AG04450 (cell line): ENCODE measurements around the gene LCE2C. TPM values are rescaled to one million over a fixed set of nuclear protein-coding genes. Genes with fewer than 3 reads are reported as not detected.
"Not testable (repeated sequence)": the region's sequence is repeated elsewhere in the genome, so short reads cannot be mapped to it uniquely, and the experiment has no call there.

ENCODE experiments used
- CTCF ChIA-PET: fragments of 300-600, 350-600 bp; formaldehyde crosslinking; extraction: SDS; loops from one replicate; lab custom pipeline; 2022; ENCODE audit warnings: antibody characterized with exemption, inconsistent platforms; lab: Charles Lee
- POLR2A ChIA-PET: fragments of 350-600 bp; formaldehyde crosslinking; extraction: SDS; loops from one replicate; lab custom pipeline; 2021; ENCODE audit warnings: antibody characterized with exemption, inconsistent platforms; lab: Yijun Ruan, JAX
- DNase-seq: peaks from one replicate; pipeline ENCODE4 v3.0.0-alpha.2; 2011; ENCODE audit warnings: low read depth, low spot score
- H3K27ac ChIP-seq: one replicate; pipeline ENCODE4 v1.5.1; 2012; ENCODE audit warnings: low read depth, low read length, control low read depth
- H3K27me3 ChIP-seq: one replicate; pipeline ENCODE4 v1.6.0; 2012; ENCODE audit warnings: low read length; ENCODE audit not compliant: control insufficient read depth, insufficient read depth
- H3K4me3 ChIP-seq: 2 replicates; pipeline ENCODE4 v1.5.1; 2011; ENCODE audit warnings: mild to moderate bottlenecking, low read depth, low read length, control low read depth
- H3K9me3 ChIP-seq: 2 replicates; pipeline ENCODE4 v1.5.1; 2012; ENCODE audit warnings: low read length; ENCODE audit not compliant: control insufficient read depth, insufficient read depth
- polyA minus RNA-seq: library from RNA; depleted of rRNA, polyadenylated mRNA; stranded (reverse); fragments of >200 nt; gene quantifications from 2 replicates; pipeline ENCODE4 v1.2.3, GENCODE V29; 2011; rRNA and poly(A)+ RNA removed
- polyA plus RNA-seq: library from polyadenylated mRNA; depleted of rRNA; stranded (reverse); fragments of >200 nt; gene quantifications from 2 replicates; pipeline ENCODE4 v1.2.3, GENCODE V29; 2011; rRNA removed
- TF ChIP-seq, protein P1 (sequence below): IDR thresholded peaks from 2 replicates; pipeline ENCODE4 v1.5.1; 2011; ENCODE audit warnings: low read depth, low read length, control low read depth, inconsistent platforms

Gene LCE2C, protein sequence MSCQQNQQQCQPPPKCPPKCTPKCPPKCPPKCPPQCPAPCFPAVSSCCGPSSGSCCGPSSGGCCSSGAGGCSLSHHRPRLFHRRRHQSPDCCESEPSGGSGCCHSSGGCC
- polyA plus RNA-seq (not detected in 2 replicates), polyA minus RNA-seq (not detected in 2 replicates)

GRCh38 chr1:152674983-152675382 is at the start of gene LCE2C:
LCE2C (plus strand) TSS chr1:152675279; CDS start chr1:152676016, 737 bp downstream.
- POLR2A ChIA-PET, H3K27ac ChIP-seq, H3K4me3 ChIP-seq, CTCF ChIA-PET, H3K27me3 ChIP-seq, DNase-seq: not testable (repeated sequence)
- peaks cover 12% of the 10 kb centered on the region for H3K9me3 ChIP-seq

- Histone ChIP-seq H3K27ac (no peak overlapping the region), H3K27me3 (no peaks in the 10 kb centered on the region), H3K9me3 (peaks cover 41% of the 10 kb centered on the region), H3K4me3 (no peak overlapping the region)
- ChIA-PET CTCF (no interaction called here), POLR2A (no interaction called here)
- DNase-seq: no peak
- TF ChIP-seq, protein P1, sequence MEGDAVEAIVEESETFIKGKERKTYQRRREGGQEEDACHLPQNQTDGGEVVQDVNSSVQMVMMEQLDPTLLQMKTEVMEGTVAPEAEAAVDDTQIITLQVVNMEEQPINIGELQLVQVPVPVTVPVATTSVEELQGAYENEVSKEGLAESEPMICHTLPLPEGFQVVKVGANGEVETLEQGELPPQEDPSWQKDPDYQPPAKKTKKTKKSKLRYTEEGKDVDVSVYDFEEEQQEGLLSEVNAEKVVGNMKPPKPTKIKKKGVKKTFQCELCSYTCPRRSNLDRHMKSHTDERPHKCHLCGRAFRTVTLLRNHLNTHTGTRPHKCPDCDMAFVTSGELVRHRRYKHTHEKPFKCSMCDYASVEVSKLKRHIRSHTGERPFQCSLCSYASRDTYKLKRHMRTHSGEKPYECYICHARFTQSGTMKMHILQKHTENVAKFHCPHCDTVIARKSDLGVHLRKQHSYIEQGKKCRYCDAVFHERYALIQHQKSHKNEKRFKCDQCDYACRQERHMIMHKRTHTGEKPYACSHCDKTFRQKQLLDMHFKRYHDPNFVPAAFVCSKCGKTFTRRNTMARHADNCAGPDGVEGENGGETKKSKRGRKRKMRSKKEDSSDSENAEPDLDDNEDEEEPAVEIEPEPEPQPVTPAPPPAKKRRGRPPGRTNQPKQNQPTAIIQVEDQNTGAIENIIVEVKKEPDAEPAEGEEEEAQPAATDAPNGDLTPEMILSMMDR: no peak
Measured at GRCh38 chr1:152626744-152627143, 48.3 kb upstream of the LCE2C start.

- Histone ChIP-seq H3K27ac (no peak overlapping the region), H3K9me3 (peaks cover 21% of the 10 kb centered on the region; the same call in 1 of the 2 replicates), H3K4me3 (no peak overlapping the region), H3K27me3 (no peaks in the 10 kb centered on the region)
- ChIA-PET POLR2A (no interaction called here), CTCF (no interaction called here)
- DNase-seq: no peak
- TF ChIP-seq, protein P1: no peak
Measured at GRCh38 chr1:152630596-152630995, 44.5 kb upstream of the LCE2C start.

GRCh38 chr1:152640351-152640750 is 34.7 kb upstream of the LCE2C start:
- POLR2A ChIA-PET: no interaction called here
- no peak overlapping the region for H3K27ac ChIP-seq
- CTCF ChIA-PET: no interaction called here
- DNase-seq: no peak
- TF ChIP-seq, protein P1: no peak
- no peak overlapping the region for H3K4me3 ChIP-seq
- H3K9me3 ChIP-seq: peaks cover 5% of the 10 kb centered on the region
- no peaks in the 10 kb centered on the region for H3K27me3 ChIP-seq

GRCh38 chr1:152643945-152644344 is 31.1 kb upstream of the LCE2C start:
- H3K27ac ChIP-seq: no peak overlapping the region
- TF ChIP-seq, protein P1: no peak
- no peak for DNase-seq
- H3K27me3 ChIP-seq: no peaks in the 10 kb centered on the region
- CTCF ChIA-PET: no interaction called here
- peaks cover 10% of the 10 kb centered on the region for H3K9me3 ChIP-seq
- no peak overlapping the region for H3K4me3 ChIP-seq
- POLR2A ChIA-PET: no interaction called here
